ENCODE data around the gene PTGDS. TPM values are rescaled to one million over a fixed set of nuclear protein-coding genes. Genes with fewer than 3 reads are reported as not detected.

Gene PTGDS
- total RNA-seq (100 to 1,000 TPM in 6 of 9 donors, 10 to 100 TPM in 2, 1 to 10 TPM in 1; 1.1 to 607 (median 197) TPM), polyA plus RNA-seq (100 to 1,000 TPM in 2 of 3 donors, 10 to 100 TPM in 1; 23.8 to 812 (median 672) TPM)
- long read RNA-seq, donor 1, partial matches to known transcripts, result 0 of 1 reads
- long read RNA-seq, donor 1, other reads (novel, unspliced or antisense), result 0 of 1 reads
- long read RNA-seq, donor 2, partial matches to known transcripts, result 0 of 1 reads
- long read RNA-seq, donor 2, other reads (novel, unspliced or antisense), result 0 of 1 reads
- long read RNA-seq, donor 3, result 0 reads
- long read RNA-seq, donor 4, transcript PTGDS-202 (7 exons, 807 nt), result major isoform, 108 of 128 reads
- long read RNA-seq, donor 4, partial matches to known transcripts, result 6 of 128 reads
- long read RNA-seq, donor 4, other reads (novel, unspliced or antisense), result 13 of 128 reads
- long read RNA-seq, donor 5, transcript PTGDS-202 (7 exons, 807 nt), result major isoform, 138 of 145 reads
- long read RNA-seq, donor 5, partial matches to known transcripts, result 1 of 145 reads
- long read RNA-seq, donor 5, other reads (novel, unspliced or antisense), result 5 of 145 reads
- long read RNA-seq, donor 6, transcript PTGDS-202 (7 exons, 807 nt), result major isoform, 36 of 42 reads
- long read RNA-seq, donor 6, partial matches to known transcripts, result 0 of 42 reads
- long read RNA-seq, donor 6, other reads (novel, unspliced or antisense), result 6 of 42 reads
- long read RNA-seq, donor 7, result 0 reads
- long read RNA-seq, donor 8, transcript PTGDS-202 (7 exons, 807 nt), result major isoform, 7 of 8 reads
- long read RNA-seq, donor 8, partial matches to known transcripts, result 0 of 8 reads
- long read RNA-seq, donor 8, other reads (novel, unspliced or antisense), result 0 of 8 reads
- long read RNA-seq, donor 9, result 0 reads
- long read RNA-seq, donor 10, partial matches to known transcripts, result 0 of 1 reads
- long read RNA-seq, donor 10, other reads (novel, unspliced or antisense), result 0 of 1 reads

GRCh38 chr9:136977223-136977622 is at the start of gene PTGDS:
PTGDS (plus strand) TSS chr9:136977504; CDS start chr9:136977579, 75 bp downstream.
- peaks cover 0 to 11% of the 10 kb centered on the region in 2 donors for H3K4me1 ChIP-seq (replicated peaks in 1 of 2)
- 74 to 81% (median 77%) methylated on average over 7 to 10 of the region's 10 CpGs for WGBS, 4 donors
- no peaks in the 10 kb centered on the region for H3K27me3 ChIP-seq

DNA sequence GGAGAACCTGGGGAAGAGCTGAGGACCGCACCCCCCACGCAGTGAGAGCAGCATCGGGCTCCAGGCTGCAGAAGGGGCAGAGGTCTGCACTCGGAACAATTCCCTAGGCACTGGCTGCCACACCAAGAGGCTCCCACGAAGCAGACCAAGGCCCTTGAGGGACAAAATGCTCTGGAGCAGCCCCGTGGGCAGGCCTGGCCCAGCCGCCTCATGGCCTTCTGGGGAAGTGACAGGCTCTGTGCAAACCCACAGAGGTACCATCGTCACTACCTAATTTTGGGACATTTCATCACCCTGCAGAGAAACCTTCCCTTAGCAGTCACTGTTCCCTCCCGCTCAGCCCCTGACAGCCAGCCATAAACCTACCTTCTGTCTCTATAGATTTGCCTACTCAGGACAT is 48.7 kb upstream of the PTGDS start:
- peaks cover 0 to 22% of the 10 kb centered on the region in 2 donors for H3K36me3 ChIP-seq (replicated peaks in 1 of 2)
- H3K4me1 ChIP-seq (replicated peaks in 1 of 2), result no peaks in the 10 kb centered on the region
- DNase-seq, result no peak
- H3K4me3 ChIP-seq, result no peak overlapping the region
- peak overlapping the region in 1 of 5 donors; percentile 47 for H3K27ac ChIP-seq
- no peaks in the 10 kb centered on the region for H3K27me3 ChIP-seq
- TF ChIP-seq POLR2A (IDR thresholded peaks at IDR 0.05), result no peak
- TF ChIP-seq, protein P1, sequence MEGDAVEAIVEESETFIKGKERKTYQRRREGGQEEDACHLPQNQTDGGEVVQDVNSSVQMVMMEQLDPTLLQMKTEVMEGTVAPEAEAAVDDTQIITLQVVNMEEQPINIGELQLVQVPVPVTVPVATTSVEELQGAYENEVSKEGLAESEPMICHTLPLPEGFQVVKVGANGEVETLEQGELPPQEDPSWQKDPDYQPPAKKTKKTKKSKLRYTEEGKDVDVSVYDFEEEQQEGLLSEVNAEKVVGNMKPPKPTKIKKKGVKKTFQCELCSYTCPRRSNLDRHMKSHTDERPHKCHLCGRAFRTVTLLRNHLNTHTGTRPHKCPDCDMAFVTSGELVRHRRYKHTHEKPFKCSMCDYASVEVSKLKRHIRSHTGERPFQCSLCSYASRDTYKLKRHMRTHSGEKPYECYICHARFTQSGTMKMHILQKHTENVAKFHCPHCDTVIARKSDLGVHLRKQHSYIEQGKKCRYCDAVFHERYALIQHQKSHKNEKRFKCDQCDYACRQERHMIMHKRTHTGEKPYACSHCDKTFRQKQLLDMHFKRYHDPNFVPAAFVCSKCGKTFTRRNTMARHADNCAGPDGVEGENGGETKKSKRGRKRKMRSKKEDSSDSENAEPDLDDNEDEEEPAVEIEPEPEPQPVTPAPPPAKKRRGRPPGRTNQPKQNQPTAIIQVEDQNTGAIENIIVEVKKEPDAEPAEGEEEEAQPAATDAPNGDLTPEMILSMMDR (IDR thresholded peaks at IDR 0.05), result no peak
- intact Hi-C loops (cut with DNase I), result no loop called here
- no peaks in the 10 kb centered on the region for H3K9me3 ChIP-seq (replicated peaks in 1 of 3)
- WGBS, 4 donors, result 82 to 100% (median 91%) methylated on average over 3 to 9 of the region's 9 CpGs

More at GRCh38 chr9:136977223-136977622, at the start of gene PTGDS:
- no peak for DNase-seq
- TF ChIP-seq, protein P1 (IDR thresholded peaks at IDR 0.05), result no peak
- TF ChIP-seq POLR2A (IDR thresholded peaks at IDR 0.05), result no peak
- peak within 1 kb of the TSS in 1 of 5 donors; percentile 66 for H3K27ac ChIP-seq
- peak within 1 kb of the TSS in 1 of 4 donors; percentile 65 for H3K4me3 ChIP-seq
- no peaks in the 10 kb centered on the region for H3K36me3 ChIP-seq (replicated peaks in 1 of 2)
- intact Hi-C loops (cut with DNase I), result no loop called here
- H3K9me3 ChIP-seq (replicated peaks in 1 of 3), result no peaks in the 10 kb centered on the region

DNA sequence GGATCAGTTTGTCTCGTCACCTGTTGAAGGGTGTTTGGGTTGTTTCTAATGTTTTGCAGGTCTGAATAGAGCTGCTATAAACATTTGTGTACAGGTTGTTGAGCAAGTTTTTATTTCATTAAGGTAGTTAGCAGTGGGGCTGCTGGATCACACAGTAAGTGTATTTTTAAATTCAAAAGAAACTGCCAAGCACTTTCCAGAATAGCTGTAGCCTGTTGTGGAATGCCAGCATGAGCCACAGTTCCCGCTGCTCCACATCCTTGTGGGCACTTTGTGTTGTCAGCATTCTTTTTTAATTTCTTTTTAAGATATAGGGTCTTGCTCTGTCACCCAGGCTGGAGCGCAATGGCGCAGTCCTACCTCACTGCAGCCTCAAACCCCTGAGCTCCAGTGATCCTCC is 47.3 kb upstream of the PTGDS start:
- Histone ChIP-seq H3K4me3 (no peak overlapping the region), H3K9me3 (replicated peaks in 1 of 3) (no peaks in the 10 kb centered on the region), H3K27me3 (no peaks in the 10 kb centered on the region), H3K27ac (no peak overlapping the region), H3K36me3 (replicated peaks in 1 of 2) (peaks cover 0 to 16% of the 10 kb centered on the region in 2 donors), H3K4me1 (replicated peaks in 1 of 2) (no peaks in the 10 kb centered on the region)
- WGBS, 4 donors, result 97 to 99% (median 98%) methylated on average over 4 of the region's 4 CpGs
- intact Hi-C loops (cut with DNase I), result no loop called here
- DNase-seq, result no peak
- no peak for TF ChIP-seq POLR2A (IDR thresholded peaks at IDR 0.05)
- TF ChIP-seq, protein P1 (IDR thresholded peaks at IDR 0.05), result no peak

- Histone ChIP-seq H3K27ac (no peak overlapping the region), H3K36me3 (replicated peaks in 1 of 2) (peaks cover 0 to 2% of the 10 kb centered on the region in 2 donors), H3K27me3 (no peaks in the 10 kb centered on the region), H3K4me3 (no peak overlapping the region), H3K9me3 (replicated peaks in 1 of 3) (no peaks in the 10 kb centered on the region), H3K4me1 (replicated peaks in 1 of 2) (no peaks in the 10 kb centered on the region)
- intact Hi-C loops (cut with DNase I), result no loop called here
- no peak for DNase-seq
- WGBS, 4 donors, result 98 to 100% (median 100%) methylated on average over 2 of the region's 2 CpGs
- TF ChIP-seq, protein P1 (IDR thresholded peaks at IDR 0.05), result no peak
- TF ChIP-seq POLR2A (IDR thresholded peaks at IDR 0.05), result no peak
These were observed 45.6 kb upstream of the PTGDS start for GRCh38 chr9:136931611-136932130.

Data from adrenal gland (tissue), 19 donors.